HCT116 (cell line): ENCODE measurements around the gene SAMD4B. TPM values are rescaled to one million over a fixed set of nuclear protein-coding genes. Genes with fewer than 3 reads are reported as not detected.

ENCODE experiments used
- ATAC-seq: fragments of 200-7000 bp; cut with Tn5 transposase; 2 replicates; pipeline ENCODE4 v1.9.1; 2020; ENCODE audit warnings: mild to moderate bottlenecking, moderate library complexity
- BruUV-seq: library from RNA; stranded (reverse); fragments of 400-500 nt; replicated peaks from 2 replicates; lab custom pipeline; 2021; lab: Mats Ljungman, UMichigan
- CTCF ChIA-PET: fragments of 300-600 bp; sonication (Branson Sonifier 250); formaldehyde crosslinking; loops from one replicate; lab custom pipeline; 2021; ENCODE audit warnings: antibody characterized with exemption; lab: Charles Lee
- POLR2A ChIA-PET: fragments of 300-600, 350-600 bp; sonication (Branson Sonifier 250); formaldehyde crosslinking; loops from one replicate; lab custom pipeline; 2021; ENCODE audit warnings: antibody characterized with exemption; lab: Charles Lee
- RAD21 ChIA-PET, 2 experiments: fragments of 300-600 bp; sonication (Branson Sonifier 250); formaldehyde crosslinking; loops; one replicate each; lab custom pipeline; 2023; ENCODE audit warnings: low total read pairs in 2 of 2; ENCODE audit not compliant: uncharacterized antibody in 2 of 2, unreplicated experiment in 2 of 2, low non-redundant PET in 1 of 2; lab: Charles Lee
- DNase-seq: peaks from one replicate; pipeline ENCODE4 v3.0.0-alpha.2; 2010; ENCODE audit warnings: low read depth, low spot score
- H2AFZ ChIP-seq: fragments of 200-600 bp; shearing (Covaris generic), sonication (generic); 2 replicates; pipeline ENCODE4 v1.6.1; 2017; ENCODE audit warnings: low read depth, mixed run types, mixed read lengths, antibody characterized with exemption, low read length; ENCODE audit not compliant: poor library complexity, severe bottlenecking
- H3K27ac ChIP-seq: 2 replicates; pipeline ENCODE4 v1.5.1; 2012; ENCODE audit warnings: low read depth, low read length
- H3K27me3 ChIP-seq: fragments of 200-600 bp; sonication (generic); 2 replicates; pipeline ENCODE4 v1.6.1; 2016; ENCODE audit warnings: mixed run types, low read length, mixed read lengths; ENCODE audit not compliant: insufficient read depth
- H3K36me3 ChIP-seq, 2 experiments: fragments of 200-500 bp in 1 of 2; fragments of 200-600 bp in 1 of 2; sonication (Bioruptor generic) in 1 of 2; sonication (generic) in 1 of 2; 2 replicates each; pipeline versions ENCODE4 v1.5.1 to v1.6.1; 2014 to 2016; ENCODE audit warnings: low read length in 2 of 2, inconsistent platforms in 1 of 2, mixed read lengths in 1 of 2, mixed run types in 1 of 2; ENCODE audit not compliant: insufficient read depth in 2 of 2, control insufficient read depth in 1 of 2
- H3K4me1 ChIP-seq, 2 experiments: fragments of 200-600 bp in 1 of 2; sonication (generic) in 1 of 2; 2 replicates each; pipeline versions ENCODE4 v1.5.1 to v1.6.1; 2012 to 2017; ENCODE audit warnings: low read length in 2 of 2, inconsistent platforms in 1 of 2, mild to moderate bottlenecking in 1 of 2, mixed read lengths in 1 of 2, mixed run types in 1 of 2, moderate library complexity in 1 of 2; ENCODE audit not compliant: insufficient read depth in 2 of 2, control insufficient read depth in 1 of 2
- H3K4me2 ChIP-seq: fragments of 200-600 bp; sonication (generic); 2 replicates; pipeline ENCODE4 v1.6.1; 2017; ENCODE audit warnings: mixed run types, low read length, mixed read lengths
- H3K4me3 ChIP-seq, 2 experiments: fragments of 200-600 bp in 1 of 2; sonication (generic) in 1 of 2; replicated peaks in 1 of 2; 2 replicates each; pipeline ENCODE4 v1.5.1; 2011 to 2016; ENCODE audit warnings: low read length in 2 of 2, control low read depth in 1 of 2, low read depth in 1 of 2, mild to moderate bottlenecking in 1 of 2, mixed read lengths in 1 of 2, mixed run types in 1 of 2
- H3K79me2 ChIP-seq: fragments of 200-600 bp; sonication (generic); 2 replicates; pipeline ENCODE4 v1.6.1; 2017; ENCODE audit warnings: mild to moderate bottlenecking, mixed run types, low read length, moderate library complexity, mixed read lengths; ENCODE audit not compliant: insufficient read depth
- H3K9ac ChIP-seq: fragments of 200-600 bp; sonication (generic); 2 replicates; pipeline ENCODE4 v1.6.1; 2016; ENCODE audit warnings: low read length, mixed read lengths
- H3K9me2 ChIP-seq: fragments of 200-600 bp; sonication (generic), shearing (Covaris generic); 2 replicates; pipeline ENCODE4 v1.6.1; 2017; ENCODE audit warnings: mixed run types, mild to moderate bottlenecking, moderate library complexity; ENCODE audit not compliant: insufficient read depth
- H3K9me3 ChIP-seq, 2 experiments: fragments of 200-500 bp in 1 of 2; fragments of 200-600 bp in 1 of 2; sonication (Bioruptor generic) in 1 of 2; sonication (generic) in 1 of 2; 2 replicates each; pipeline ENCODE4 v1.6.1; 2014 to 2017; ENCODE audit warnings: low read length in 2 of 2, mixed read lengths in 2 of 2, inconsistent platforms in 1 of 2, low read depth in 1 of 2, mild to moderate bottlenecking in 1 of 2, mixed run types in 1 of 2, moderate library complexity in 1 of 2; ENCODE audit not compliant: control insufficient read depth in 1 of 2, insufficient read depth in 1 of 2
- H4K20me1 ChIP-seq: fragments of 200-600 bp; sonication (generic), shearing (Covaris generic); 2 replicates; pipeline ENCODE4 v1.6.1; 2017; ENCODE audit warnings: mixed run types, mild to moderate bottlenecking, moderate library complexity; ENCODE audit not compliant: insufficient read depth
- CBX3 ChIP-seq: IDR thresholded peaks from 2 replicates; pipeline ENCODE4 v1.6.1; 2012; ENCODE audit warnings: low read depth
- CEBPB ChIP-seq: IDR thresholded peaks from 2 replicates; pipeline ENCODE4 v1.6.1; 2012; ENCODE audit warnings: low read depth
- EZH2 ChIP-seq: fragments of 200-600 bp; sonication (generic); IDR thresholded peaks from 2 replicates; pipeline ENCODE4 v1.6.1; 2017; ENCODE audit warnings: antibody characterized with exemption, mixed run types
- FOSL1 ChIP-seq: IDR thresholded peaks from 2 replicates; pipeline ENCODE4 v1.6.1; 2012; ENCODE audit warnings: low read depth
- JUND ChIP-seq: IDR thresholded peaks from 2 replicates; pipeline ENCODE4 v1.6.1; 2012
- MAX ChIP-seq: IDR thresholded peaks from 2 replicates; pipeline ENCODE4 v1.6.1; 2012
- POLR2A ChIP-seq: IDR thresholded peaks from 2 replicates; pipeline ENCODE4 v1.7.0; 2011; ENCODE audit warnings: borderline replicate concordance; ENCODE audit not compliant: insufficient read depth, insufficient read length; ENCODE audit errors: extremely low read depth
- POLR2AphosphoS5 ChIP-seq: IDR thresholded peaks from 2 replicates; pipeline ENCODE4 v1.6.1; 2011; ENCODE audit warnings: mild to moderate bottlenecking, low read depth, low read length, moderate library complexity
- SP1 ChIP-seq: IDR thresholded peaks from 2 replicates; pipeline ENCODE4 v1.6.1; 2012; ENCODE audit warnings: low read depth
- SRF ChIP-seq: IDR thresholded peaks from 2 replicates; pipeline ENCODE4 v1.6.1; 2012; ENCODE audit warnings: low read depth
- TCF7L2 ChIP-seq: IDR thresholded peaks from 2 replicates; pipeline ENCODE4 v1.7.0; 2011; ENCODE audit warnings: borderline replicate concordance, inconsistent platforms; ENCODE audit not compliant: insufficient read depth, insufficient read length; ENCODE audit errors: extremely low read depth
- YY1 ChIP-seq: IDR thresholded peaks from 2 replicates; pipeline ENCODE4 v1.6.1; 2011; ENCODE audit warnings: low read length, low read depth, moderate library complexity, mild to moderate bottlenecking; ENCODE audit not compliant: insufficient replicate concordance; ENCODE audit errors: extremely low read depth
- intact Hi-C: fragments of 100-400 bp; cut with micrococcal nuclease; formaldehyde crosslinking; loops from 2 replicates; pipeline ENCODE4 v1.10.0; 2022
- total RNA-seq: library from RNA; stranded (reverse); gene quantifications from one replicate; pipeline ENCODE4 v1.2.1, GENCODE V29; 2021; ENCODE audit not compliant: unreplicated experiment

SAMD4B gene
- total RNA-seq, 1 experiment from 2014 or later: 127 TPM

DNA sequence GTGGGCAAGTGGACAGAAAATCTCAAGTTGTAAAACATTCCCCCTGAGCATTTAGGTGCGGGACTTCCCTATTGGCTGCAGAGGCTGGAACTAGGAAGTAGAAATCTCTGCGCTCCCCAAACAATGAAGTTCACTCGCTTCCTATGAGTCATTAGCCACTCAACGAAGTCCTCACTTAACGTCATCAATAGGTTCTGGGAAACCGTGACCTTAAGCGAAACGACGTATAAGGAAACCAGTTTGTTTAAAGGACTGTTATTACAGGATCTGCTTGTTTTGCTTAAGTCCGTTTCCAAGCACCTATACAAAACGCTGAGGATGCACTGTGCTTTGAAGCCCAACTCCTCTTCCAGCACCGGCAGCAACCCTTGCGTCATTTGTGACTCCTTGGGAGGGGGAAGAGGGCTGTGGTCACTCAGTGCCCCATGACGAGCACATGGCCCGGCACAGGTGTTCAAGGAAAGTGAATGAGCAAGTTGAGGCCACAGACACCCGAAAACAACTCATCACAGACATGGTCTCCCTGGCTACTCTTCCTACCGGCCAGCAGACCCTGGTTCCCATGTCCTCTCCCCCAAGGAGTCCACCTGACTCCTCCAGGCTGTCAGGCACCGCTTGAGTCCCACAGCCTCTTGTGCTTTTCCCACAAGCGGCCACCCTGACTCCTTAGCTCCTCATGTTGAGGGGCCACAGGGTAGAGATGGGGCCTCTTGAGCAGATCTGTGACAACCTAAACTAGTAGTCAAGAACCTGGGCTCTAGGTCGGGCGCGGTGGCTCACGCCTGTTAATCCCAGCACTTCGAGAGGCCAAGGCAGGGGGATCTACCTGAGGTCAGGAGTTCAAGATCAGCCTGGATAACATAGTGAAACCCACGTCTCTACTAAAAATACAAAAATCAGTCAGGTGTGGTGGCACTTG is 88.7 kb downstream of the SAMD4B start:
- peaks cover 26 to 34% of the 10 kb centered on the region in 2 experiments; a peak in 3 of 4 replicates for H3K36me3 ChIP-seq
- BruUV-seq: TSS peak; percentile 68
- ATAC-seq (peak; percentile 57), DNase-seq (peak; percentile 97)
- H3K4me3 ChIP-seq: peak overlapping the region in 1 of 2 experiments; percentile 2; a peak in 2 of 4 replicates
- H3K79me2 ChIP-seq: peaks cover 36% of the 10 kb centered on the region
- no peaks in the 10 kb centered on the region for H3K9me3 ChIP-seq
- H4K20me1 ChIP-seq: peaks cover 13% of the 10 kb centered on the region; the same call in 1 of the 2 replicates
- peak overlapping the region; percentile 100 for H3K9ac ChIP-seq
- peak overlapping the region; percentile 84 for H3K27ac ChIP-seq
- H3K4me1 ChIP-seq: peaks cover 67 to 74% of the 10 kb centered on the region in 2 experiments
- TF ChIP-seq SP1 (peak; percentile 81), FOSL1 (peak; percentile 82), MAX (peak; percentile 97), POLR2AphosphoS5 (peak; percentile 44; the same call in 1 of the 2 replicates), JUND (peak; percentile 76), EZH2 (no peak), TCF7L2 (no peak), SRF (peak; percentile 74; the same call in 1 of the 2 replicates), YY1 (no peak), CBX3 (0 out of 2 replicates have a peak, but pooled peaks have one; percentile 15), CEBPB (0 out of 2 replicates have a peak, but pooled peaks have one; percentile 56), POLR2A (no peak)
- no peaks in the 10 kb centered on the region for H3K9me2 ChIP-seq
- peak overlapping the region; percentile 92 for H3K4me2 ChIP-seq
- RAD21 ChIA-PET: no interaction called here
- H2AFZ ChIP-seq: no peak overlapping the region
- H3K27me3 ChIP-seq: no peaks in the 10 kb centered on the region
- CTCF ChIA-PET: interaction anchor here (1.2 kb wide), 1 partner anchor 101 kb away, joined by 3 read pairs; no protein-coding TSS in a partner anchor
- POLR2A ChIA-PET: interaction anchor here (0.7 to 1.4 kb wide), 5 partner anchors 10 to 29 kb away, joined by 3 to 4 read pairs (median 4); no protein-coding TSS in a partner anchor
- intact Hi-C loops: loop anchor here (2.0 kb wide), 1 partner anchor 40 kb away; the partner anchor contains the start of genes MED29 and PAF1
